ENCODE data around the gene SELENOV.

DNA sequence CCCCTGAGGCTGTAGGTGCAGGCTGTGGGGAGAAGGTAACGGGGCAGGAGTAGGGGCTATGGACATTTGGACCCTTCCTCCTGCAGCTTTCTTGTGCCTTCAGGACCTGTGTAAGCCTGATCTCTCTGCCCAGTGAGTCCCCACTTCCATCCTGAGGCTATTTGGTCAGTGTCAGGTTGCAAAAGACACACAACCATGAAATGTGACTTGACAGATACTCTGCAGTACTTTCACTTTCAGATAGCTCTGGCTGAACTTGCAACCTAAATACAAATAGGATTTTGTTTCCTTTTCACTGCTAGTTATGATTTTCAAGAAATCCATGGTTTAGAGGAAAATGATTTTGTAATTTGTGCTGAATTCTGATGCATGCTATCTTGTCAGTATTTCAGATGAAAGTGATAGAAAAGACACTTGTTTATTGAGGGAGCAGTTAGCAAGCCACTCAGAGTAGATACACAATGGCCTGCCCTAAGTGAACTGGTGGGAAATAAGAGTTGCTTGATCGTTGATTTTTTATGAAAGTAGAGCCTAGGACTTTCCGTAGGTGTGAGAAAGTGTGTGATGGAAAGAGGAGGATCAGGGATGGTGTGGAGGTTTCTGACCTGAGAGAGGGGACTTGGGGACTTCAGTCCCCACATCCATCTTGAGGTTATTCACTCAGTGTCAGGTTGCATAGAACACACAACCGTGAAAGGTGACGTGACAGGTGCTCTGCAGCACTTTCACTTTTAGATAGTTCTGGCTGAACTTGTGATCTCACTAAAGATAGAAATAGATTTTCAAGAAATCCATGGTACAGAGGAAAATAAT lies 43.1 kb downstream of the SELENOV start:
- TF ChIP-seq, protein P1, sequence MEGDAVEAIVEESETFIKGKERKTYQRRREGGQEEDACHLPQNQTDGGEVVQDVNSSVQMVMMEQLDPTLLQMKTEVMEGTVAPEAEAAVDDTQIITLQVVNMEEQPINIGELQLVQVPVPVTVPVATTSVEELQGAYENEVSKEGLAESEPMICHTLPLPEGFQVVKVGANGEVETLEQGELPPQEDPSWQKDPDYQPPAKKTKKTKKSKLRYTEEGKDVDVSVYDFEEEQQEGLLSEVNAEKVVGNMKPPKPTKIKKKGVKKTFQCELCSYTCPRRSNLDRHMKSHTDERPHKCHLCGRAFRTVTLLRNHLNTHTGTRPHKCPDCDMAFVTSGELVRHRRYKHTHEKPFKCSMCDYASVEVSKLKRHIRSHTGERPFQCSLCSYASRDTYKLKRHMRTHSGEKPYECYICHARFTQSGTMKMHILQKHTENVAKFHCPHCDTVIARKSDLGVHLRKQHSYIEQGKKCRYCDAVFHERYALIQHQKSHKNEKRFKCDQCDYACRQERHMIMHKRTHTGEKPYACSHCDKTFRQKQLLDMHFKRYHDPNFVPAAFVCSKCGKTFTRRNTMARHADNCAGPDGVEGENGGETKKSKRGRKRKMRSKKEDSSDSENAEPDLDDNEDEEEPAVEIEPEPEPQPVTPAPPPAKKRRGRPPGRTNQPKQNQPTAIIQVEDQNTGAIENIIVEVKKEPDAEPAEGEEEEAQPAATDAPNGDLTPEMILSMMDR (IDR thresholded peaks at IDR 0.05; ENCODE audit: insufficient read depth, low read depth, low read length), result no peak
- TF ChIP-seq EZH2 (IDR thresholded peaks at IDR 0.05; ENCODE audit: insufficient read depth, low read length), result no peak

Measured in astrocyte (in vitro differentiated cells and primary cell).